ENCODE data around the gene FCHSD1. TPM values are rescaled to one million over a fixed set of nuclear protein-coding genes. Genes with fewer than 3 reads are reported as not detected.

The FCHSD1 gene
- total RNA-seq, 1 donor from 2014 or later, result 40.6 TPM

- H3K4me2 ChIP-seq (ENCODE audit: low read length), result peak within 1 kb of the TSS; percentile 98
- peak within 1 kb of the TSS; percentile 89 for H2AFZ ChIP-seq (ENCODE audit: low read depth, low read length)
- TF ChIP-seq CTCF (IDR thresholded peaks at IDR 0.05; ENCODE audit: insufficient read depth, low read depth, low read length) (no peak), EZH2 (IDR thresholded peaks at IDR 0.05; ENCODE audit: insufficient read depth, low read length) (no peak)
- no peaks in the 10 kb centered on the region for H3K9me3 ChIP-seq (ENCODE audit: insufficient read depth, low read depth, low read length)
- DNase-seq (ENCODE audit: low read depth), result peak; percentile 63
- no peak for FAIRE-seq
- peaks cover 20% of the 10 kb centered on the region for H3K4me1 ChIP-seq (ENCODE audit: insufficient read depth, low read length)
- H4K20me1 ChIP-seq (ENCODE audit: insufficient read depth, low read length), result peaks cover 62% of the 10 kb centered on the region
- Mint-ChIP-seq H3K4me1 (ENCODE audit: low read depth, unreplicated experiment) (peaks cover 14% of the 10 kb centered on the region), H3K27me3 (ENCODE audit: low read depth, unreplicated experiment) (no peaks in the 10 kb centered on the region), H3K27ac (ENCODE audit: unreplicated experiment) (peak within 1 kb of the TSS; percentile 77), H3K9me3 (ENCODE audit: unreplicated experiment) (no peaks in the 10 kb centered on the region), H3K4me3 (ENCODE audit: unreplicated experiment) (peak within 1 kb of the TSS; percentile 97), H3K36me3 (ENCODE audit: low read depth, unreplicated experiment) (peaks cover 11% of the 10 kb centered on the region)
- H3K27me3 ChIP-seq (ENCODE audit: insufficient read depth, low read length), result no peaks in the 10 kb centered on the region
- H3K79me2 ChIP-seq (ENCODE audit: insufficient read depth, low read length), result peaks cover 47% of the 10 kb centered on the region
- peak within 1 kb of the TSS; percentile 95 for H3K4me3 ChIP-seq (ENCODE audit: insufficient read depth, low read depth, low read length)
- H3K27ac ChIP-seq (ENCODE audit: low read depth, low read length), result peak within 1 kb of the TSS; percentile 63
- peaks cover 4% of the 10 kb centered on the region for H3K36me3 ChIP-seq (ENCODE audit: insufficient read depth, low read length)
- H3K9ac ChIP-seq (ENCODE audit: low read length), result peak within 1 kb of the TSS; percentile 93
These were observed 14.7 kb downstream of the FCHSD1 start, which contains the start of the genes HDAC3 and RELL2 for GRCh38 chr5:141636413-141637122. TSS of gene HDAC3 (minus strand) at chr5:141636849. CDS start at chr5:141636790, 59 bp downstream. TSS of gene RELL2 (plus strand) at chr5:141636997. CDS start at chr5:141638226, 1,229 bp downstream.

- Histone ChIP-seq H3K4me2 (ENCODE audit: low read length) (peak overlapping the region; percentile 98), H3K9ac (ENCODE audit: low read length) (peak overlapping the region; percentile 93), H3K36me3 (ENCODE audit: insufficient read depth, low read length) (peaks cover 4% of the 10 kb centered on the region), H3K4me1 (ENCODE audit: insufficient read depth, low read length) (peaks cover 20% of the 10 kb centered on the region), H3K9me3 (ENCODE audit: insufficient read depth, low read depth, low read length) (no peaks in the 10 kb centered on the region), H3K27me3 (ENCODE audit: insufficient read depth, low read length) (no peaks in the 10 kb centered on the region), H2AFZ (ENCODE audit: low read depth, low read length) (peak overlapping the region; percentile 89), H4K20me1 (ENCODE audit: insufficient read depth, low read length) (peaks cover 60% of the 10 kb centered on the region), H3K4me3 (ENCODE audit: insufficient read depth, low read depth, low read length) (peak overlapping the region; percentile 95), H3K79me2 (ENCODE audit: insufficient read depth, low read length) (peaks cover 51% of the 10 kb centered on the region), H3K27ac (ENCODE audit: low read depth, low read length) (peak overlapping the region; percentile 63)
- Mint-ChIP-seq H3K27ac (ENCODE audit: unreplicated experiment) (peak overlapping the region; percentile 77), H3K9me3 (ENCODE audit: unreplicated experiment) (no peaks in the 10 kb centered on the region), H3K4me1 (ENCODE audit: low read depth, unreplicated experiment) (peaks cover 14% of the 10 kb centered on the region), H3K27me3 (ENCODE audit: low read depth, unreplicated experiment) (no peaks in the 10 kb centered on the region), H3K4me3 (ENCODE audit: unreplicated experiment) (peak overlapping the region; percentile 97), H3K36me3 (ENCODE audit: low read depth, unreplicated experiment) (peaks cover 8% of the 10 kb centered on the region)
- no peak for FAIRE-seq
- TF ChIP-seq EZH2 (IDR thresholded peaks at IDR 0.05; ENCODE audit: insufficient read depth, low read length) (no peak), CTCF (IDR thresholded peaks at IDR 0.05; ENCODE audit: insufficient read depth, low read depth, low read length) (no peak)
- no peak for DNase-seq (ENCODE audit: low read depth)
These were observed 15.2 kb downstream of the FCHSD1 start for GRCh38 chr5:141636106-141636412.

GRCh38 chr5:141635646-141636045 is 15.6 kb downstream of the FCHSD1 start:
- Histone ChIP-seq H3K79me2 (ENCODE audit: insufficient read depth, low read length) (peaks cover 51% of the 10 kb centered on the region), H3K9ac (ENCODE audit: low read length) (peak overlapping the region; percentile 93), H3K27me3 (ENCODE audit: insufficient read depth, low read length) (no peaks in the 10 kb centered on the region), H4K20me1 (ENCODE audit: insufficient read depth, low read length) (peaks cover 55% of the 10 kb centered on the region), H3K36me3 (ENCODE audit: insufficient read depth, low read length) (peaks cover 4% of the 10 kb centered on the region), H3K4me2 (ENCODE audit: low read length) (peak overlapping the region; percentile 98), H3K9me3 (ENCODE audit: insufficient read depth, low read depth, low read length) (no peaks in the 10 kb centered on the region), H2AFZ (ENCODE audit: low read depth, low read length) (peak overlapping the region; percentile 89), H3K4me3 (ENCODE audit: insufficient read depth, low read depth, low read length) (peak overlapping the region; percentile 95), H3K4me1 (ENCODE audit: insufficient read depth, low read length) (peaks cover 20% of the 10 kb centered on the region), H3K27ac (ENCODE audit: low read depth, low read length) (peak overlapping the region; percentile 63)
- FAIRE-seq (no peak), DNase-seq (ENCODE audit: low read depth) (no peak)
- peak overlapping the region; percentile 97 for H3K4me3 Mint-ChIP-seq (ENCODE audit: unreplicated experiment)
- H3K9me3 Mint-ChIP-seq (ENCODE audit: unreplicated experiment), result no peaks in the 10 kb centered on the region
- H3K27ac Mint-ChIP-seq (ENCODE audit: unreplicated experiment), result no peak overlapping the region
- peaks cover 14% of the 10 kb centered on the region for H3K4me1 Mint-ChIP-seq (ENCODE audit: low read depth, unreplicated experiment)
- no peak for TF ChIP-seq EZH2 (IDR thresholded peaks at IDR 0.05; ENCODE audit: insufficient read depth, low read length)
- TF ChIP-seq CTCF (IDR thresholded peaks at IDR 0.05; ENCODE audit: insufficient read depth, low read depth, low read length), result no peak
- no peaks in the 10 kb centered on the region for H3K27me3 Mint-ChIP-seq (ENCODE audit: low read depth, unreplicated experiment)
- peaks cover 7% of the 10 kb centered on the region for H3K36me3 Mint-ChIP-seq (ENCODE audit: low read depth, unreplicated experiment)
